Stimulated activated CD4-positive, alpha-beta T cell treated with anti-CD3 and anti-CD28 coated beads, TNF-alpha, amount 100 ng/mL, for 1 hour (primary cell): Measurements from ENCODE around the gene SYPL2.

ENCODE experiments used
- DNase-seq, 3 donors: peaks; one replicate each; pipeline ENCODE4 v3.0.0-alpha.2; 2020; ENCODE audit warnings: low read depth in 3 of 3, low spot score in 1 of 3

The SYPL2 gene

DNA sequence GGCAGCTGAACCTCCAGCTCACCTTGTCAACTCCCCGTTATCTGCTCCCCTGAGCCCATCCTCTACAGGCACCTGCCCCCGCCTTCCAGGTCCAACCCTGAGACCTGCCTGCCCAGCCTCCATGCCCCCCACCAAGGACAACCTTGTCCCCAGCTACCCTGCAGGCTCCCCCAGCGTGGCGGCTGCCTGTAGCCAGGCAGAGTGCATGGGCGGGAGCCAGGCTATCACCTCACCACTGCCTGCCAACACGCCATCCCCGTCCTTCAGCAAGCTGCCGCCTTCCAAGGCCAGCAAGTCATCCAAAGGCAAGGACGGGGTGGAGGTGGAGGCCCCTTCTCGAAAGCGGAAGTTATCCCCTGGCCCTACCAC lies 24.6 kb downstream of the SYPL2 start:
- no peak for DNase-seq

DNA sequence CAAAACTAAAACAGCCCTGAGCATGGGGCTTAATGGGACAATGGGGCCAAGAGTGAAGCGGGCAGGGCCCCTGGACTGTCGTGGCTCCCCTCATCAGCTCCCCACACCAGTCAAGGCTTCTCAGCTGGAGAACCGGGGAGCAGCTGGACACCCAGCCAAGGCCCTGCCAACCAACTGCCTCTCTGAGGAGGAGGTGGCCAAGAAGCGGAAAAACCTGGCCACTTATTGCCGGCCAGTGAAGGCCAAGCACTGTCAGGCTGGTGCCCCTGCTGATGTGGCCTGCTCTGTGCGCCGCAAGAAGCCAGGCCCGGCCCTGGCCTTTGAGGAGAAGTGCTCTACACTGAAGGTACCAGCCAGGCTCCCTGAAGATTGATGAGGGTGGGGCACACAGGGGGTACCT lies 25.0 kb downstream of the SYPL2 start:
- no peak for DNase-seq

DNA sequence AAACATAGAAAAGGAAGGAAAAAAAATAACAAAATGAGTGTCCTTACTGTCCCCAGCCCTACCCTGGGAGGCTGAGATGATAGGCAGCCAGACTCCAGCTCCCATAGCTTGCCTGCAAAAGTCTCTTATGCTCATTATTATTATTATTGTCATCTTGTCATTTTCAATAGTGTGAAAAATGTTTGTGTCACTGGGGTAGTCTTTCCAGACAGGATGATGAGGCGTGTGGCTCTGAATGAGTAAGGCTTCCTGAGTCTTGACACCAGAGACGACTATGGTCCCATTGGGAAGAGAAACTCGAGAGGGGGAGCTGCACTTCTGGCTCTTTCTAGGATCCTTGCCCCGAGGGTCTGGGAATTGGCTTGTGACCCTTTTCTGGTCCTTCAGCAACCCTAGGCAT lies 26.4 kb downstream of the SYPL2 start:
- no peak for DNase-seq

DNA sequence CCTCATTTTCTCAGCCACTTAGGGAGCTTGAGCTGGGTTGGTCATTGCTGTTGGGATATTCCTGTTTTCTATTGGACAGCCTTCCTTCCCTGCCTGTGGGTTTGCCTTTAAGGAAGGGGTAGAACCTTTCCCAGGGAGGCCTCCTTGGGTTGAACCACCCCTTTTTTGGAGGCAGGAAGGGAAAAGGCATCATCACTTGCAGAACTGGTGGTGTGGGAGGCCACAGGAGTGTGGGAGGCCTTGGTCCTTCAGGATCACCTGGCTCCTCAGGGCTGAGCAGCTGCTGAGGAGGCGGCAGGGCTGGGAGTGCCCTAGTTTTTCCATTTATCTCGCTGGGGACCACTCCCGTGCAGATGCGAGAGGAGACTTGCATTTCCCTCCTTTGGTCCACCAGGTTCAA lies 26.9 kb downstream of the SYPL2 start:
- no peak for DNase-seq

DNA sequence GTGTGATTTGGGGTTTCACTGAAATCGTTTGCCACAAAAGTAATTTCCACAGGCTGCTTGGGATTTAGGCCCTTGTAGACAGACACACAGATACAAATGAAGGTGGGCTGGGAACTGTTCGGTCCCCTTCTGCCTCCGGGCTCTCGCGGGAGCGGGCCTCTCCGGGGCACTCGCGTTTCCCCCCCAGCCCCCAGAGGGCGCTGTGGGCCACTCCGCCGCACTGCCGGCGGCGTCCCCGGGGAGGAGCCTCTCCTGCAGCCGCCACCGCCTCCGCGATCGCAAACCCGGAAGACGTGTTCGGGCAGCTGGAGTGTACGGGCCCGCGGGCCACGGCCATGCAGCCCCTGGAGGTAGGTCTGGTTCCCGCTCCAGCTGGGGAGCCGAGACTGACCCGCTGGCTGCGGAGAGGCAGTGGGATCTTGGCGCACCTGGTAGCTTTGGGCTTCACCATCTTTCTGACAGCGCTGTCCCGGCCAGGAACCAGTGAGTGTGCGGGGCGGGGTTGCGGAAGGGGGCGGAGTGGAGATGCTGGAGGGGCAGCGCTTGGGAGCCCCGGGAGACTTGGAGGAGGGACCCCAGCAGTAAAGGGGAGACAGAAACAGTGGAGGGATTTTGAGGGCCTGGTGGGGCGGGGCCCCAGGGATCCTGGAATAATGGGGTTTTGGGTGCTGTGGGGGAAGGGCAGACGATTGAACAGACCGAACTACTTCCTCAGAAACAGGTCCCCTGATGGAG lies 27.6 kb downstream of the SYPL2 start, which contains the start of gene CYB561D1:
Gene CYB561D1, plus strand, starts transcription at position 290 of the 735 bp plus-strand sequence. Its CDS starts 46 bp downstream, at position 336.
- DNase-seq, result peak; percentile 54 to 88 (median 76)

DNA sequence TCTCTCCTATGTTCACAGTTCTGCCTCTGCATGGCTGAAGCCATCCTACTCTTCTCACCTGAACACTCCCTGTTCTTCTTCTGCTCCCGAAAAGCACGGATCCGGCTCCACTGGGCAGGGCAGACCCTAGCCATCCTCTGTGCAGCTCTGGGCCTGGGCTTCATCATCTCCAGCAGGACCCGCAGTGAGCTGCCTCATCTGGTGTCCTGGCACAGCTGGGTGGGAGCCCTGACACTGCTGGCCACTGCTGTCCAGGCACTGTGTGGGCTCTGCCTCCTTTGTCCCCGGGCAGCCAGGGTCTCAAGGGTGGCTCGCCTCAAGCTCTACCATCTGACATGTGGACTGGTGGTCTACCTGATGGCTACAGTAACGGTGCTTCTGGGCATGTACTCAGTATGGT lies 29.4 kb downstream of the SYPL2 start:
- DNase-seq, result no peak

DNA sequence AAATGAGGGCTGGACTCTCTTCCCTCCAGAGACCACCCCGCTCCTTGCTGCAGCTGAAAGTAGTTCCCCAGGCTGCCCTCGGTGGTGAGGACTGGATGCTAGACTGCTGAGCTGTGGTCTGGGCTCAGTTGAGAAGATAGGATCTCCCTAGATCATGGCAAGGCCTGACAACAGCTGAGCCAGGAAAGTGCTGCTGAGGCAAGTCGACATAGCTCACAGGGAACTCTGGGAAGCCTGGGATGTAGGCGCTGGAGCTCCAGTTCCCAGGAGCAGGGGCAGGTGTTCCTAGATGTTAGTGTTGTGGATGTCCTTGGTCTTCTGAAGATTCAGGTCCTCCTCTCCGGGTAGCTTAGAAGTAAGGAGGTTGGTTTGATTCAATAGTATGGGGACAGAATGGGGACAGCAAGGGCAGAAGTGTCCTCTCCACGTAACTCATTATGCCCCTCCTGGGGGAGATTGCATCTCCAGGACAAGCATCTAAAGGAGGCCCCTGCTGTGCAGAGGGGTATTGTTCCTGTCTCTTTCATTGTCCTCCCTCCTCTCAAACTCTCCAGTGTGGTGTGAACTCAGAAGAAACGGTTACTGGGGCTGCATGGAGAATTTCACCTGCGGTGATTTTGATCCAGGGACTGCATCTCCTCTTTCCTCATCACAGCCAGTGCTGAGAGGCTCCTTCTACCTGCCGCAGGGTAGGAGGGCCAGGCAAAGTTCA lies 31.3 kb downstream of the SYPL2 start:
- DNase-seq, result no peak

DNA sequence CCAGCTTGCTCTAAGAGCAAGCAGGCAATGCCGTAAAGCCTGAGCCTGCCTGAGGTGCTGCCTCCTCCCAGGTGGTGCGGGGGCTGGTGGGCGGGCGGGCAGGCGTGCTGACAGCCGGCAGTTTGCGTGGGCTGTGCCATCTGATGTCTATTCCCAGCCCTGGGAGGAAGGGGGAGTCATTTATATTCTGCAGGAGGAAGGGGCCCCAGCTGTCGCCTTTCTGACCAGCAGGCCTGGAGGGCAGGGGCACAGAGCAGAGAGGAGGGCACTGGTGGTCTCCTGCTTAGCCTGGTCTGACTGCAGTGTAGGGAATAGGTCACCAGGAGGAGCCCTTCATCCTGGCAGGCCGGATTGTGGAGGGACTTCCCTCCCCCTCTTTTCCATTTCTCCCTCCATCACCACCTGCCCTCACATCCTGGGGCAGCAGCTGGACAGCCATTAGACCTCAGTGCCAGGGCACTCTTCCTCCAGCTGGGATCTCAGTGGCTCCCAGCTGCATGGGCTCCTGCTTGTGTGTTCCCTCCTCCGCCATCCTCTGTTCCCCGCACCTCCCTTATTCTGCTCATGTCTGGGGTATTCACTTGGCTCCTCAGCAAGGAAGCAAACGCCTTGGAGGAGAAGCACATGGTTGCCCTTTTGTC lies 31.9 kb downstream of the SYPL2 start:
- DNase-seq, result no peak

DNA sequence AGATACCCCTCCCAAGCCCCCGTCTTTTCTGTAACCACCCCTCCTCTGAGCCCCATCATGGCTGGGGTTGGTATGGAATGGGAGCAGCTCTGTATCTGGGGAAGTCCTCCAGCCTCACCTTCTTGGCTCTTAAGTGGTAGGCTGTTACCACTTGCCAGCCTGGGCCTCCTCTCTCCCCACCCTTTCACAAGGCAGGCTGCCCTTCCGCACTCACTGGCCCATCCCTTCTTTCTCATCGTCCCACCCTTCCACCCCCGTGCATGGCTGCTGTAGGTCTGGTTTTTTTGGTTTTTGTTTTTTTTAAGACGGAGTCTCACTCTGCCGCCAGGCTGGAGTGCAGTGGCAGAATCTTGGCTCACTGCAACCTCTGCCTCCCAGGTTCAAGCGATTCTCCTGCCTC lies 32.7 kb downstream of the SYPL2 start:
- no peak for DNase-seq

DNA sequence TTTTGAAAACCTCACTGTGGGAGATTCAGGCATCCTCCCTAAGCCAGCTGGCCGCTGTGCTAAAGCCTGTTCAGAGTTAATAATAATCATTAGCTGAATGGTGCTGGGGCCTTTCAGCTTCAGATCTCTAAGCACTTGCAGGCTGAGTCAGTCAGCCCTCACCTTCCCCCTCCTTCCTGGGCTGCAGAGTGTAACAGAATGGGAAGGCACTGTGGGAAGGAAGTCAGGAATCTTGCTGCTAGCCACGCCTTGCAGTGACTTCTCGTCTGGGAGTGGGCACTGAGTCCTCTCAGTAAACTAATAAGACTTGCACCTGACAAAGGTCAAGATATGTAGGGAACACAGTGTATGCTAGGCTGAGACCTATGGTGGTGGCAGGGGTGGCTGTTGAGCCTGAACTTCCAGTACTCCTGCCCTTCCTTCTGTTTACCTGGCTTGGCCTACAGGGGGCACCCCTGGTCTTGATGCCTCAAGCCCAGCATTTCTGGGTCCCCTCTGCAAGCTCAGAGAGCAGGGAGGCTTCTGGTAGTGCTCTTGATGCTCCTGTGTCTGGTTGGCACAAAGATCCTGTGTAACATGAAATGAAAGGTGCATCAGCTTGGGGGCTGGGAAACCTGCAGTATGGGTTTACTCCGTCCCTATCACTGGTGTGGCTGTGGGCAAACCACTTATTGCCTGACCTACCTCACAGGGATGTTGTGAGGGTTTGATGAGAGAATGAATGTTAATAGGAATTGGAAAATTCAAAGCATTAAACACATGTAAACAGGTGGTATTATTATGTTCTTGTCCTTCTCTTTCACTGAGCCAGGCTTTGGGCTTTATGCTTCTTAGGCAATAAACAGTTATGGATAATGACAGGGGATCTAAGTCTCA lies 33.6 kb downstream of the SYPL2 start:
- peak in 1 of 3 donors; percentile 38 for DNase-seq

DNA sequence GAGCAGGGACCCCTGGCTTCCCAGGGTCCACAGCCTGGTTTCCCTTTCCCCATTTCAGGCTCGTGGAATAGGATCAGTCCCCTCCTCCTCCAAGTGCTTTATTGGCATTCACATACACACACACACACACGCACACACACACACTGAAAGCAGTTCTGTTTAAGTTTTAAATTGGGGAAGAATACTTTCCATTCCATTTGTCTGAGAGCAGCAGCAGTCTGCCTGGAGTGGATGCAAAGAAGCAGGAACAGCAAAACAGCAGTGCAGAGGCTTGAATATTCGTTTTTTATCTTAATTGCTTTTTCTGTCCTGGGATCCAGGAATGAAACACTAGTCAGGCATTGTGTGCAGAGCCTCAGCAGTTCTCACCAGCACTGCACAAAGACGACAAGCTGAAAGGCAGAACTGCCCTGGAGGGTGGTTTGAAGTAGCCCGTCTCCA lies 34.6 kb downstream of the SYPL2 start:
- DNase-seq, result no peak

DNA sequence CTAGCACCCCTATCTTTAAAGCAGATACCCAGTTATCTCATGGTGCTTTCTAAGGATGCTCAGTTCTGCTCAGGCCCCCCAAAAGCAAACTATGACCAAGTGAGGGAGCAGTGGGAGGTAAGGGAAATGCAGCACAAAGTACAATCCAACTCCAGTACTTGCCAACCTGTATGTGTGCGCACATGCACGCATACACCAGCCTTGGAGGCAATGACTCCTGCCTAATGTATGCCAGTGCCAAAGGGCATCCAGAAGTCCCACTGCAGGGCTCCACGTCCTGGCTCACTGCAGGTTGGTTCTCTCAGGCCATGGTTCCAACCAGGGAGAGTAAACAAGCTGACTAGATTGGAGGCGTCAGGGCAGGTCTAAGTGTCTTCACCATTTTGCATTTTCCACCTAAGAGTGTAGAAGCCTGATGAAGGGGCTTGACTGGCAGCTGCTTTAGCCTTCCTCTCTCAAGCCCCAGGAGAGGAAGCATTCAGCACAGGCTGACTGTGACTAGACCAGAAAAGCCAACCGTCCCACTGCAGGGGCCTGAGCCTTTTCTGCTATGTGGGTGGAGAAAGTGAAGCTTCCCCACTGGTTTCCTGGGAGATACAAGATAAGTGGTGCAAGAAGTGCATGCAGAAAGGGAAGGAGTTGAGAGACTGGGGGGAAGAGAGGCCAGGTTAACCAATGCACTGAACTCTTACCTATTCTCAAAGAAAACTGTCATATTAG lies 35.5 kb downstream of the SYPL2 start:
- no peak for DNase-seq

DNA sequence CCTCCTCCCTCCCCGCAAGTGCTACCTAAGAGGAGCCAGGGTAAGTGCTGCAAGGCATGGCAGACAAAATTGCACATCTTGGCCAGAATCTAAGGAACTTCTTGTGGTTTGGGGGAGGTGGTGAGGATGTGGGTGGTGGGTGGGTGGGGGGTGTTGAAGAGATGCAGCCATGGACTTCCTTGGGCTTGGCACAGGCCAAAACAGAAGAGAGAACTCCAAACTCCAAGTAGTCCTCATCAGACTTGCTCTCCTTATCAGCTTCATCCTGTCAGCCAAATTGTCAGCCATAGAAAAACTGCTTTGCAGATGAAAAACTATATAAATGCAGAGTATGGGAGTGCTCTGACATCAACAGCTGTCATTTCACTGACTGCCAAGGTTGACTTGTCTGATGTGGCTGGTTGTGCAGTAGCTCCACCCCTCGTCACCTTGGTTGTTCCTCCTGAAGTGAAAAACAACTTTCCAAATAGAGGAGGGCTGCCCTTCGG lies 36.1 kb downstream of the SYPL2 start:
- DNase-seq, result peak in 1 of 3 donors; percentile 43

DNA sequence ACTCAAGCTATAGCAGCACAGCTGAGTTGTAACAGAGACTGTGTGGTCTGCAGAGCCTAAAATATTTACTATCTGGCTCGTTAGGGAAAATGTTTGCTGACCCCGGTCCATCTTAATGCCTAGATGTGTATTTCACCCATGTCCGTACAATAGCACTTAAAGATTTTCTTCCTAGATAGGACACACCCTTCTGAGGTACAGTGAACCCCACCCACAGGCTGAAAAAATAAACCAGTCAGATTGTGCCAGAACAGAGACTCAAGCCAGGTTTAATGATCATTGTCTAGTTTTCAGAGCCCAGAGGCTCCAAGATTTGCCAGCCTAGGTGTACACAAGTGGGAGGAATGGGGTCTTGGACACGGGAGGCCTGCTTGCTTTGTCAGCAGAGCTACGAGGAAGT lies 37.6 kb downstream of the SYPL2 start:
- no peak for DNase-seq

DNA sequence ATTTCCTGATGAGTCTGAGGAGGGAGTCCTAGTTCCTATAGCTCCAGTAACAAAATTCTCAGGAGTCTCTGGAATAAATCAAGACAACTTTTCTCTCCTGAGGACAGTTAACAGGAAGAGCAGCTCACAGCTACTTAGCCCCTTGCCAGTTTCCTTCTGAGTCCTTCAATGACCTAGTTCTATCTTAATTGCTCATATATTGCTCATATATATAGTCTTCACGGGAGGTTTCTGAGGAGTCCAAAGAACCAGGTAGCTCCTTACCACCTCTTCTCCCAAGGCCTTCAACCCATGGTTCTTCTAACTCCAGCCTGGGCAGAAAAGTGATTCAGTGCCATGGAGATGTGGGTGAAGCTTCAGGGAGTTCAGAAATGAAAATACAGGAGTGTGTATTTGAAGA lies 38.6 kb downstream of the SYPL2 start:
- DNase-seq, result no peak

DNA sequence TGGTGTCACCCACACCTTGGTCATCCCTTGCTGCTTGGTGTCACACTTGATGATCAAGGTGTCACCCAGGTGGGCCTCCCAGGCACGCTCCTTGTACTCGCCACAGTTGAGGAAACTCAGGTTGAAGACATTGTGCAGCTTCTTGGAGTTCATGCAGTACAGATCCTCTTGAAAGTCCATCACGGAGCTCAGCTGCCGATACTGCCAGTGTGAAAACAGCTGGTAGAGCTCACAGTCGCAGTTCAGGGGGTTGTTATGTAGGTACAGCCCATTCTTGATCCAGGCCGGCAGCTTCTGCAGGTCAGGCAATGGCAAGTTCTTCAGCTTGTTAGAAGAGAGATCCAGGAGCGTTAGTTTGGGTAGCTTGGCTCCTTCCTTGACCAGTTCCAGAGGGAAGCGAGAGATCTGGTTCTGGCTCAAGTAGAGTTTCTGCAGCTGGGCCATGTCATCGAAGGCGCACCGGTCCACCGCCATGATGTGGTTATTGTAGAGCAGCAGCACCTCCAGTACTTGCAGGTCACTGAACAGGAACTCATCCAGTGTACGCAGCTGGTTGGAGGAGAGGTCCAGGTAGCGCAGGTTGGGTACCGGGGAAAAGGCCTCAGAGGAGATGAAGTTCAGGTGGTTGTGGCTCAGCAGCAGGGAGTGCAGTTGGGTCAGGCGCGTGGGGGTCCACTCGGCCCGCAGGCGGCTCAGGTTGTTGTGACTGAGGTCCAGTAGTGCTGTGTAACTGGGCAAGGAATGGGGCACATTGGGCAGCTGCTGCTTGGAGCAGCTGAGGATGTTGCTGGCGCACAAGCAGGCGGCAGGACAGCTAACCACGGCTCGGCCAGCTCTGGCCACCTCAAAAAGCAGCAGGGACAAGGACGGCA lies 41.9 kb downstream of the SYPL2 start:
- DNase-seq, result no peak

DNA sequence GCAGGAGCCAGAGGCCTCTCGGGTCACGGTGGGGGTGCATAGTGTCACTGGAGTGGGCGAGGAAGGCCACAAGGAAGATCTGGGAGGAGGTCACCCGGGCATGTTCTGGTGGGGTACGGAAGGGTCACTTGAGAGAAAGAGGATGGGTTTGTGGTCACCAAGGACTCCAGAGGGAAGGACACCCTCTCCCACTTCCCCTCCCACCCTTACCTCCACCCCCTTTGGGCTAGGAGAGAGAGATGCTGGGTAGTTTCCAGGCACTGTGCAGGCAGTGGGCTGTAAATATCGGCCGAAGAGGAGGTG lies 42.5 kb downstream of the SYPL2 start:
- no peak for DNase-seq

DNA sequence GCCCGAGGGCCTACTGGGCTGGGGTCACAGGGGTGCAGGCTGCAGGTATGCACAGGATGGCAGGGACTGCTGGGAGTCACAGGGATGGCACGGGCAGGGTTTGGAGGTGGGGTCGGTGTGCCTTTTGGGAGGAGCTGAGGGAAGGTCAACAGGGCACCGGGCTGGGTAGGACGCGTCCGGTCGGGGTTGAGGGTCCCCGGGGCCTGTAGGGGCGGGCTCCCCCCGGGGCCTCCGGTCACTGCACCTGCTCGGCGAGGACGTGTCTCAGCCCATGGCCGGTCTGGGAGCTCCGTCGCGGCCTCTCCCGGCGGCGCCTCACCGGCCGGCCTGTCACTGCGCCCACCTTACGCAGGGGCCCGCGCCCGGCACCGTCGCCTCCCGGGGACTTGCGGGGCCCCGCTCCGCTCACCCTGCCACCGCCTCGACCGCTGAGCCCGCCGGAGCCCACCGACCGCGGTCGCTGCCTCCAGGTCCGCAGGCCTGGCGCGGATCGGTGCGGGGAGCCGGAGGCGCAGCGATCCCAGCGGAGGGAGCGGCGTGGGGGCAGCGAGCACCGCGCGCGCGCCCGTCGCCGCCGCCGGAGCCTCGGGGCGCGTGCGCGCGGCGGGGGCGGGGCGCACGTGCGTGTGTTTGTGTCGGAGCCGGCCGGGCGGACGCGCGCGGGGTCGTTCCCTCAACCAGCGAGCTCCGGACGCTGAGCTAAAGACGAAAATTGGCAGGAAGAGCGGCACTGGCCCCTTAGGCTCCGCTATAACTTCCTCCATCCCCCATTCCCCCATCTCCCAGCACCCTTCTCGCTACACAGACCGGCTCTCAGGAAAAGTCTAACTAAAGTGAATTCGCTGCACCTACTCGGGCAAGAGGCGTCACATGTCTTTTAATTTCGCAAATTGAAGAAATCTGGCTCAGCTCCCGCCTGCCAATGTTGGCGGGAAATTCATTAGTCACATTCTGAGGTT lies 43.1 kb downstream of the SYPL2 start, which contains the start of gene AMIGO1:
Gene AMIGO1, minus strand, starts transcription at position 552 of the 959 bp plus-strand sequence. CDS start 815 bp downstream, outside the sequence.
- DNase-seq, result peak in 1 of 3 donors; percentile 59
